PC-3 (cell line): ENCODE results near the gene LIPC.

Experiments
- CTCF ChIP-seq: fragments of 300-600 bp; sonication (generic); conservative IDR thresholded peaks from 2 replicates; pipeline ENCODE4 v1.5.1; 2017; ENCODE audit warnings: antibody characterized with exemption, low read depth, mild to moderate bottlenecking, low read length
- EZH2 ChIP-seq: fragments of 300-600 bp; sonication (generic); IDR thresholded peaks from one replicate; pipeline ENCODE4 v1.6.1; 2017; ENCODE audit warnings: antibody characterized with exemption, mild to moderate bottlenecking, low read length; ENCODE audit not compliant: unreplicated experiment

GRCh38 chr15:58460116-58460790, 28.5 kb downstream of the LIPC start:
- no peak for TF ChIP-seq EZH2
- no peak for TF ChIP-seq CTCF
